Fibroblast of the aortic adventitia (primary cell): ENCODE data around the gene PCDH15. TPM values are rescaled to one million over a fixed set of nuclear protein-coding genes. Genes with fewer than 3 reads are reported as not detected.

Source experiments
- DNase-seq: peaks from one replicate; pipeline ENCODE4 v3.0.0-alpha.2; 2010; ENCODE audit warnings: low read depth
- H3K4me3 ChIP-seq: 2 replicates; pipeline ENCODE4 v1.5.1; 2011; ENCODE audit warnings: low read depth, mild to moderate bottlenecking, control low read depth, low read length, moderate library complexity
- total RNA-seq: library from RNA; depleted of rRNA; stranded (reverse); fragments of >200 nt; gene quantifications from 2 replicates; pipeline ENCODE4 v1.2.3, GENCODE V29; 2012; ENCODE audit warnings: low replicate concordance
- TF ChIP-seq, protein P1 (sequence below): IDR thresholded peaks from 2 replicates; pipeline ENCODE4 v1.5.1; 2011; ENCODE audit warnings: mild to moderate bottlenecking, low read length, control low read depth, inconsistent platforms; ENCODE audit not compliant: insufficient read depth

Gene PCDH15
- total RNA-seq, 1 donor: 0.09 TPM

DNA sequence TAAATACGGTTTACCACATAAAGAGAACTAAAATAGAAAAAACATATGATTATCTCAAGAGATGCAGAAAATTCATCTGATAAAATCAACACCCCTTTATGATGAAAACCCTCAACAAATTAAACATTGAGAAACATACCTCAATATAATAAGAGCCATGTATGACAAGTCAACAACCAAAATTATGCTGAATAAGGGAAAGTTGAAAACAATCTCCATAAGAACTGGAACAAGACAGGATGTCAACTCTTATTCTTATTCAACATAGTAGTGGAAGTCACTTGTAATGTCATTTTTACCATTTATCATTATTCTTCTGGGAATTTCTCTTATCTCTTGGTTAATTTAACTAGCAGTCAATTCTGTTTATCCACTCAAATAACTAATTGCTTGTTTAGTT lies 79.0 kb downstream of the PCDH15 start:
- no peak for DNase-seq
- TF ChIP-seq, protein P1, sequence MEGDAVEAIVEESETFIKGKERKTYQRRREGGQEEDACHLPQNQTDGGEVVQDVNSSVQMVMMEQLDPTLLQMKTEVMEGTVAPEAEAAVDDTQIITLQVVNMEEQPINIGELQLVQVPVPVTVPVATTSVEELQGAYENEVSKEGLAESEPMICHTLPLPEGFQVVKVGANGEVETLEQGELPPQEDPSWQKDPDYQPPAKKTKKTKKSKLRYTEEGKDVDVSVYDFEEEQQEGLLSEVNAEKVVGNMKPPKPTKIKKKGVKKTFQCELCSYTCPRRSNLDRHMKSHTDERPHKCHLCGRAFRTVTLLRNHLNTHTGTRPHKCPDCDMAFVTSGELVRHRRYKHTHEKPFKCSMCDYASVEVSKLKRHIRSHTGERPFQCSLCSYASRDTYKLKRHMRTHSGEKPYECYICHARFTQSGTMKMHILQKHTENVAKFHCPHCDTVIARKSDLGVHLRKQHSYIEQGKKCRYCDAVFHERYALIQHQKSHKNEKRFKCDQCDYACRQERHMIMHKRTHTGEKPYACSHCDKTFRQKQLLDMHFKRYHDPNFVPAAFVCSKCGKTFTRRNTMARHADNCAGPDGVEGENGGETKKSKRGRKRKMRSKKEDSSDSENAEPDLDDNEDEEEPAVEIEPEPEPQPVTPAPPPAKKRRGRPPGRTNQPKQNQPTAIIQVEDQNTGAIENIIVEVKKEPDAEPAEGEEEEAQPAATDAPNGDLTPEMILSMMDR: no peak
- no peak overlapping the region for H3K4me3 ChIP-seq

DNA sequence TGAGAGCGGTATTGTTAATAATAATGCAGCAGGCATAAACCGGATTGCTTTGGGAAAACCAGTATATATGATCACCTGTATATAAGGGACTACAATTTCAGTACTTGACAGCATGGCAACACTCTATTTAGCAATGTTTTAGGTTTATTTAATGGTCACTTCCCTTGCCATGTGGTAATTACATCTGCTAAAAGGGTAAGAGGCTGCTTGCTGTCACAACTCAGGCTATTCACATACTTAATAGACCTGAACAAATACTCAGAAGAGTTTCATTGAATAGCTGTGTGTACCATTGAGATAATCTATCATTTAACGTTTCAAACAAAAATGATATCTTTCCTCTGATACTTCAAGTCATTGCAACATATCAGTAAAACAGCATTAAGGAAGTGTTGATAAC lies 90.1 kb downstream of the PCDH15 start:
- DNase-seq: no peak
- H3K4me3 ChIP-seq: no peak overlapping the region
- TF ChIP-seq, protein P1: no peak

GRCh38 chr10:54708591-54708990 lies 92.4 kb downstream of the PCDH15 start:
- no peak for DNase-seq
- TF ChIP-seq, protein P1: no peak
- no peak overlapping the region for H3K4me3 ChIP-seq

GRCh38 chr10:54708021-54708420 lies 93.0 kb downstream of the PCDH15 start:
- TF ChIP-seq, protein P1: no peak
- no peak overlapping the region for H3K4me3 ChIP-seq
- no peak for DNase-seq

GRCh38 chr10:54702583-54703485 lies 98.2 kb downstream of the PCDH15 start:
- no peak overlapping the region for H3K4me3 ChIP-seq
- DNase-seq: no peak
- TF ChIP-seq, protein P1: no peak

GRCh38 chr10:54691331-54691730 lies 109.7 kb downstream of the PCDH15 start:
- TF ChIP-seq, protein P1: no peak
- no peak overlapping the region for H3K4me3 ChIP-seq
- DNase-seq: no peak
